ENCODE measurements around the gene GP1BB. TPM values are rescaled to one million over a fixed set of nuclear protein-coding genes. Genes with fewer than 3 reads are reported as not detected.

Gene GP1BB
- total RNA-seq, 3 donors from 2014 or later (not counting 1 experiment from before 2014, with no cell fraction given) = 0.39 to 7.8 (median 4.2) TPM

DNA sequence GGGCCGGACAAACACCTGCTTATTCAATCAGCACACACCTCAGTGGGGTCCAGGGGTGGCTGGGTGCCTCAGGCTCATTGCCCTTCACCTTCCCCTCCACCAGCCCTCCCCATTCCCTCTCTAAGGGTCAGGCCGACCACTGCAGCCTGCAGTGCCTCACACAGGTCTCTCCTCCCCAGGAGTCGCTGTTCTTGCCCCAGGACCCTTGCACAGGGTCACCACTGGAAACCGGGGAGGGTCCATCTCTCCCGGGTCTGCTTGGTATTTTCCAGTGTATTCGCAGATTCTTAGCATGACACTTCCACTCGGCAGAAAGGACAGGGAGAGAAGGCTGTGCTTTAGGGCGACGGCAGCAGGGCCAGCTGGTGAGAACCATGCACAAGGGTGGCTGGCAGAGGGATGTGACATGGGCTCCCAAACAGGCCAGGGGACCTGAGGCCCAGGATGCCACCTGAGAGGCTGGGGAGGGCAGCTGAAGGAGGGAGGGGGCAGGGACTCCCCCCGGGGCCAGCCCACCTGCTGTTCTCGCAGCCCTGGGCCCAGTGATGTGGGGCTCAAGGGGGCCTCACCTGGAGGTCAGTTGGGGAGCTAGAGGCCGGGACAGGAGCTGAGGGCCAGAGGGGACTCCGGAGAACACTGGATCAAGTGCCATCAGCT lies 21.1 kb downstream of the GP1BB start:
- H3K27me3 Mint-ChIP-seq (ENCODE audit: low read depth in 2 of 2) = no peaks in the 10 kb centered on the region
- DNase-seq (no peak), ATAC-seq (no peak)
- TF ChIP-seq, protein P1, sequence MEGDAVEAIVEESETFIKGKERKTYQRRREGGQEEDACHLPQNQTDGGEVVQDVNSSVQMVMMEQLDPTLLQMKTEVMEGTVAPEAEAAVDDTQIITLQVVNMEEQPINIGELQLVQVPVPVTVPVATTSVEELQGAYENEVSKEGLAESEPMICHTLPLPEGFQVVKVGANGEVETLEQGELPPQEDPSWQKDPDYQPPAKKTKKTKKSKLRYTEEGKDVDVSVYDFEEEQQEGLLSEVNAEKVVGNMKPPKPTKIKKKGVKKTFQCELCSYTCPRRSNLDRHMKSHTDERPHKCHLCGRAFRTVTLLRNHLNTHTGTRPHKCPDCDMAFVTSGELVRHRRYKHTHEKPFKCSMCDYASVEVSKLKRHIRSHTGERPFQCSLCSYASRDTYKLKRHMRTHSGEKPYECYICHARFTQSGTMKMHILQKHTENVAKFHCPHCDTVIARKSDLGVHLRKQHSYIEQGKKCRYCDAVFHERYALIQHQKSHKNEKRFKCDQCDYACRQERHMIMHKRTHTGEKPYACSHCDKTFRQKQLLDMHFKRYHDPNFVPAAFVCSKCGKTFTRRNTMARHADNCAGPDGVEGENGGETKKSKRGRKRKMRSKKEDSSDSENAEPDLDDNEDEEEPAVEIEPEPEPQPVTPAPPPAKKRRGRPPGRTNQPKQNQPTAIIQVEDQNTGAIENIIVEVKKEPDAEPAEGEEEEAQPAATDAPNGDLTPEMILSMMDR (IDR thresholded peaks at IDR 0.05) = no peak
- no peaks in the 10 kb centered on the region for H3K36me3 Mint-ChIP-seq
- H3K9me3 Mint-ChIP-seq = no peaks in the 10 kb centered on the region
- no peak overlapping the region for H3K4me3 Mint-ChIP-seq
- Histone ChIP-seq H3K4me1 (ENCODE audit: control insufficient read depth, insufficient read depth, low read length) (no peaks in the 10 kb centered on the region), H3K27ac (ENCODE audit: low read length) (no peak overlapping the region), H3K9me3 (ENCODE audit: control insufficient read depth, insufficient read depth, low read length) (no peaks in the 10 kb centered on the region), H3K4me3 (ENCODE audit: low read length) (no peak overlapping the region), H3K27me3 (ENCODE audit: control insufficient read depth, insufficient read depth, low read length) (no peaks in the 10 kb centered on the region), H3K36me3 (ENCODE audit: control insufficient read depth, insufficient read depth, low read length) (no peaks in the 10 kb centered on the region)
- intact Hi-C loops (cut with micrococcal nuclease) = no loop called here
- no peak overlapping the region for H3K27ac Mint-ChIP-seq
- no peaks in the 10 kb centered on the region for H3K4me1 Mint-ChIP-seq
- 92% methylated on average over 13 of the region's 13 CpGs for WGBS (ENCODE audit: insufficient coverage)

DNA sequence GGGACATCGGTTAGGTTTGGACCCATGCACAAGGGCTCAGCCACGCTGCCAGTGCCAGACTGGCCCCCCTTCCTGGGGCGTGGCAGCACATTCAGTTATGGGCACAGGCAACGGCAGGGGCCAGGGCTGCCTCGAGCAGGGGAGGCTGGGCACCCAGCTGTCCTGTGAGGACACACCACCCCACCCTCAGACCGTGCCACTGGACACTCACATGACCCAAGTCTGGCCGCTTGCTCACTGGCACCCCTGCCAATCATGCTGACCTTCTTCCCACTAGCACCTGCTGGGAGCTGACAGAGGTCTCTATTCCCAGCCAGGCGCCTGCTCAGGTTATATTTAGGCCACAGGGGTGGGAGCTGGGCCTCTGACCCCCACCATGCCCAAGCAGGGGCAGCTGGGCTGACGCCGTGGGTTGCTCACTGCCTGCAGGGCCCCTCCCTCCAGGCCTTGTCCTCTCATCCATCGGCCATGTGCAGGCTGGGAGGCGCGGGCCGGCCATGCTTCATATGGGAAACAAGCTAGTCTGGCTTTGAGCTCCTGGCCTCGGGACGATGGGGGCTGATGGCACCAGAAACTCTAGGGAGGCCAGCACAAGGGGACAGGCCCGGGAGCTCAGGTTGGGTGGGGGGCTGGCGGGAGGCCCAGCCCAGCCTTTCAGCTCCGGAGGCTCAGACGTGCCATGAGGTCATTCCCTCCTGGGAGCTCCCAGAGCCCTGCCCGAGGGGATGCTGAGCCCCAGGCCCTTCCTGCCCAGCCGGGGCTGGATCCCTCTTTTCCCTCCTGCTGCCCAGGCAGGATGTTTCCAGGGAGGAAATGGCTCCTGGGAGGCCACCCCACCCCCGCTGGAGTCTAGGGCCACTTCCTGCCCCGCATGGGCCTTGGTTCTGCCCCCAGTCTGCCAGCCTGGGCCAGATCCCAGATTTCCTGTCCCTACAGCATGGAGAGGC lies 22.1 kb downstream of the GP1BB start:
- H3K4me3 ChIP-seq (ENCODE audit: low read length) = no peak overlapping the region
- DNase-seq = no peak
- H3K27ac Mint-ChIP-seq = no peak overlapping the region
- intact Hi-C loops (cut with micrococcal nuclease) = no loop called here
- no peaks in the 10 kb centered on the region for H3K4me1 Mint-ChIP-seq
- H3K27me3 Mint-ChIP-seq (ENCODE audit: low read depth in 2 of 2) = no peaks in the 10 kb centered on the region
- H3K27ac ChIP-seq (ENCODE audit: low read length) = no peak overlapping the region
- H3K9me3 ChIP-seq (ENCODE audit: control insufficient read depth, insufficient read depth, low read length) = no peaks in the 10 kb centered on the region
- H3K9me3 Mint-ChIP-seq = no peaks in the 10 kb centered on the region
- H3K36me3 Mint-ChIP-seq = no peaks in the 10 kb centered on the region
- H3K36me3 ChIP-seq (ENCODE audit: control insufficient read depth, insufficient read depth, low read length) = no peaks in the 10 kb centered on the region
- WGBS (ENCODE audit: insufficient coverage) = 86% methylated on average over 24 of the region's 24 CpGs
- no peak overlapping the region for H3K4me3 Mint-ChIP-seq
- no peaks in the 10 kb centered on the region for H3K27me3 ChIP-seq (ENCODE audit: control insufficient read depth, insufficient read depth, low read length)
- H3K4me1 ChIP-seq (ENCODE audit: control insufficient read depth, insufficient read depth, low read length) = no peaks in the 10 kb centered on the region
- TF ChIP-seq, protein P1 (IDR thresholded peaks at IDR 0.05) = no peak
- ATAC-seq = no peak

DNA sequence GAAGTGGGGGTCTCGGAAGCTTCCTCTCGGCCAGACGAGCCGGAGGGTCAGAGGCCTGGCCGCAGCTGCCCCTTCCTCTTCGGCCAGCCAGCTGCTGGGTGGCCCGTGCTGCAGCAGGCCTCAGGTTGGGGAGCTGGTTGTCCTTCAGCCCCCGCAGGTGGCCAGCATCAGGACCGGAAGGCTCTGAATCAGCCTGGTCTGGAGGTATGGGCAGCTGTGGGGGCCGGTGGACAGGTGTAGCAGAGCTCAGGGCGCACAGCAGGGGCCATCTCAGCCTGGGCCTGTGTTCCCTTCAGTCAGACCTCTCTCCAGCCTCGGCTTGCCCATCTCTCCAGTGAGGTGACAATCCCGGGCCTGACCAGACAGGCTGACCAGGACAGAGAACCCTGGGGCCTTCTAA lies 23.4 kb downstream of the GP1BB start:
- no peaks in the 10 kb centered on the region for H3K4me1 Mint-ChIP-seq
- no peak for ATAC-seq
- 88% methylated on average over 13 of the region's 13 CpGs for WGBS (ENCODE audit: insufficient coverage)
- no peak for DNase-seq
- H3K9me3 ChIP-seq (ENCODE audit: control insufficient read depth, insufficient read depth, low read length) = no peaks in the 10 kb centered on the region
- H3K4me1 ChIP-seq (ENCODE audit: control insufficient read depth, insufficient read depth, low read length) = no peaks in the 10 kb centered on the region
- H3K27me3 Mint-ChIP-seq (ENCODE audit: low read depth in 2 of 2) = no peaks in the 10 kb centered on the region
- H3K27ac ChIP-seq (ENCODE audit: low read length) = no peak overlapping the region
- TF ChIP-seq, protein P1 (IDR thresholded peaks at IDR 0.05) = no peak
- no peak overlapping the region for H3K27ac Mint-ChIP-seq
- H3K36me3 Mint-ChIP-seq = no peaks in the 10 kb centered on the region
- no peaks in the 10 kb centered on the region for H3K27me3 ChIP-seq (ENCODE audit: control insufficient read depth, insufficient read depth, low read length)
- no peak overlapping the region for H3K4me3 ChIP-seq (ENCODE audit: low read length)
- intact Hi-C loops (cut with micrococcal nuclease) = no loop called here
- no peaks in the 10 kb centered on the region for H3K9me3 Mint-ChIP-seq
- H3K36me3 ChIP-seq (ENCODE audit: control insufficient read depth, insufficient read depth, low read length) = no peaks in the 10 kb centered on the region
- no peak overlapping the region for H3K4me3 Mint-ChIP-seq
